ENCODE results near the gene DDX6. TPM values are rescaled to one million over a fixed set of nuclear protein-coding genes. Genes with fewer than 3 reads are reported as not detected.

Gene DDX6
- total and polyA plus RNA-seq, 2 experiments from 2014 or later, result 68.3 to 205 TPM

DNA sequence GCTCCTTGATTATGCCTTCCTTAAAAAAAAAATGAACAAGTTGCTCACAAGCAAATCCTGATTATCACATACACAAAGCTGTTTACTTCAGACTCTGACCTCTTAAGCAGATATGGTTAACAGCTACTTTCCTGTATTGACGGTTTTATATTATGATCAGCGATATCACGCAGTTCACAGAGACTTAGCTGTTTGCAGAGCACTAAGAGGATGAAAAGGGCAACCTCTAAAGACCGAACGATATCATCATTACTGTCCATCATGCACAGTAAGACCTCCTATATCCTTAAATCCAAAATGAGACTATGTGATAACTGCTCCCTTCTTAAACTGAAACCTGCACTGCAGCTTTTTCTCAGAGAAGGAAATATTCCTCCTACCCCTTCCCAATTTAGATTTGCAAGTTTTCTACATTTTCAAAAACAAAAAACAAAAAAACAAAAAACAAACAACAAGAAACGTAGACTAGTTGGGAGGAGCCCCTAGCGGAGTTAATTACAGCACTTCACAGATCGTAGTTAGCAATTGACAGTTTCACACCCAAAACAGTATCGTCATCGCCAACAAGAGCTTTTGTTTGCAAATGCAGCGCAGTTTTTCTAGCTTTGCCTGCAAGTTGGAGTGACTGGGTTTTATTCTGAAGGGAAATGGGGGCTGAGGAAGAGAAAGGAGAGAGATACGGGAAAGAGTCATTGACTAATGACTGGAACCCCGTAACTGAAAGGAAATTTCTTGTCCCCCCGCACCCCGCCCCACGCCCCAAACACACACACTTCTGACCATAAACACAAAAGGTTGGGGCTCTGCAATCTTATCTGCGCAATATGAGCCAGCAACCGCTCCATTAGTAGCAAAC is 1.2 kb downstream of the DDX6 start:
- peaks cover 26% of the 10 kb centered on the region for H3K4me1 ChIP-seq (ENCODE audit: insufficient read depth)
- H3K36me3 Mint-ChIP-seq (ENCODE audit: low read depth), result peaks cover 31% of the 10 kb centered on the region

More for the DNA sequence above, 1.2 kb downstream of the DDX6 start:
- Histone ChIP-seq H3K9me2 (ENCODE audit: insufficient read depth) (no peaks in the 10 kb centered on the region), H4K20me1 (replicated peaks; ENCODE audit: insufficient read depth) (peaks cover 44% of the 10 kb centered on the region), H2AFZ (no peak overlapping the region), H3K27me3 (ENCODE audit: insufficient read depth) (no peaks in the 10 kb centered on the region), H3K79me2 (replicated peaks; ENCODE audit: insufficient read depth) (peaks cover 65% of the 10 kb centered on the region), H3K4me2 (peak overlapping the region; percentile 78), H3K36me3 (ENCODE audit: insufficient read depth) (peaks cover 14% of the 10 kb centered on the region; the same call in 1 of the 2 replicates), H3K27ac (ENCODE audit: low read depth) (peak overlapping the region; percentile 99), H3K4me3 (peak overlapping the region; percentile 97), H3F3A (replicated peaks; ENCODE audit: low read depth) (no peaks in the 10 kb centered on the region)
- no peaks in the 10 kb centered on the region; the same call in 2 of the 3 replicates for H3K9me3 Mint-ChIP-seq
- peaks cover 14% of the 10 kb centered on the region for H3K27me3 Mint-ChIP-seq (ENCODE audit: insufficient read depth, low read depth, poor library complexity)
- TF ChIP-seq CREB1 (CRISPR knock-in tag; IDR thresholded peaks at IDR 0.05; ENCODE audit: low read depth) (no peak), POLR2AphosphoS5 (IDR thresholded peaks at IDR 0.05; ENCODE audit: low read depth) (no peak), EZH2 (IDR thresholded peaks at IDR 0.05; ENCODE audit: low read depth, unreplicated experiment) (no peak), STAT1 (IDR thresholded peaks at IDR 0.05; ENCODE audit: unreplicated experiment) (no peak), NANOG (IDR thresholded peaks at IDR 0.05; ENCODE audit: borderline replicate concordance) (no peak), EZH2phosphoT487 (IDR thresholded peaks at IDR 0.05; ENCODE audit: unreplicated experiment) (no peak), JUNB (IDR thresholded peaks at IDR 0.05; ENCODE audit: unreplicated experiment) (no peak), ZNF331 (CRISPR knock-in tag; IDR thresholded peaks at IDR 0.05; ENCODE audit: low read depth) (no peak), ZNF114 (CRISPR knock-in tag; IDR thresholded peaks at IDR 0.05) (no peak)
- TF ChIP-seq, protein P1, sequence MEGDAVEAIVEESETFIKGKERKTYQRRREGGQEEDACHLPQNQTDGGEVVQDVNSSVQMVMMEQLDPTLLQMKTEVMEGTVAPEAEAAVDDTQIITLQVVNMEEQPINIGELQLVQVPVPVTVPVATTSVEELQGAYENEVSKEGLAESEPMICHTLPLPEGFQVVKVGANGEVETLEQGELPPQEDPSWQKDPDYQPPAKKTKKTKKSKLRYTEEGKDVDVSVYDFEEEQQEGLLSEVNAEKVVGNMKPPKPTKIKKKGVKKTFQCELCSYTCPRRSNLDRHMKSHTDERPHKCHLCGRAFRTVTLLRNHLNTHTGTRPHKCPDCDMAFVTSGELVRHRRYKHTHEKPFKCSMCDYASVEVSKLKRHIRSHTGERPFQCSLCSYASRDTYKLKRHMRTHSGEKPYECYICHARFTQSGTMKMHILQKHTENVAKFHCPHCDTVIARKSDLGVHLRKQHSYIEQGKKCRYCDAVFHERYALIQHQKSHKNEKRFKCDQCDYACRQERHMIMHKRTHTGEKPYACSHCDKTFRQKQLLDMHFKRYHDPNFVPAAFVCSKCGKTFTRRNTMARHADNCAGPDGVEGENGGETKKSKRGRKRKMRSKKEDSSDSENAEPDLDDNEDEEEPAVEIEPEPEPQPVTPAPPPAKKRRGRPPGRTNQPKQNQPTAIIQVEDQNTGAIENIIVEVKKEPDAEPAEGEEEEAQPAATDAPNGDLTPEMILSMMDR (conservative IDR thresholded peaks at IDR 0.05; ENCODE audit: low read depth in 2 of 2), result no peak
- TF ChIP-seq, protein P2, sequence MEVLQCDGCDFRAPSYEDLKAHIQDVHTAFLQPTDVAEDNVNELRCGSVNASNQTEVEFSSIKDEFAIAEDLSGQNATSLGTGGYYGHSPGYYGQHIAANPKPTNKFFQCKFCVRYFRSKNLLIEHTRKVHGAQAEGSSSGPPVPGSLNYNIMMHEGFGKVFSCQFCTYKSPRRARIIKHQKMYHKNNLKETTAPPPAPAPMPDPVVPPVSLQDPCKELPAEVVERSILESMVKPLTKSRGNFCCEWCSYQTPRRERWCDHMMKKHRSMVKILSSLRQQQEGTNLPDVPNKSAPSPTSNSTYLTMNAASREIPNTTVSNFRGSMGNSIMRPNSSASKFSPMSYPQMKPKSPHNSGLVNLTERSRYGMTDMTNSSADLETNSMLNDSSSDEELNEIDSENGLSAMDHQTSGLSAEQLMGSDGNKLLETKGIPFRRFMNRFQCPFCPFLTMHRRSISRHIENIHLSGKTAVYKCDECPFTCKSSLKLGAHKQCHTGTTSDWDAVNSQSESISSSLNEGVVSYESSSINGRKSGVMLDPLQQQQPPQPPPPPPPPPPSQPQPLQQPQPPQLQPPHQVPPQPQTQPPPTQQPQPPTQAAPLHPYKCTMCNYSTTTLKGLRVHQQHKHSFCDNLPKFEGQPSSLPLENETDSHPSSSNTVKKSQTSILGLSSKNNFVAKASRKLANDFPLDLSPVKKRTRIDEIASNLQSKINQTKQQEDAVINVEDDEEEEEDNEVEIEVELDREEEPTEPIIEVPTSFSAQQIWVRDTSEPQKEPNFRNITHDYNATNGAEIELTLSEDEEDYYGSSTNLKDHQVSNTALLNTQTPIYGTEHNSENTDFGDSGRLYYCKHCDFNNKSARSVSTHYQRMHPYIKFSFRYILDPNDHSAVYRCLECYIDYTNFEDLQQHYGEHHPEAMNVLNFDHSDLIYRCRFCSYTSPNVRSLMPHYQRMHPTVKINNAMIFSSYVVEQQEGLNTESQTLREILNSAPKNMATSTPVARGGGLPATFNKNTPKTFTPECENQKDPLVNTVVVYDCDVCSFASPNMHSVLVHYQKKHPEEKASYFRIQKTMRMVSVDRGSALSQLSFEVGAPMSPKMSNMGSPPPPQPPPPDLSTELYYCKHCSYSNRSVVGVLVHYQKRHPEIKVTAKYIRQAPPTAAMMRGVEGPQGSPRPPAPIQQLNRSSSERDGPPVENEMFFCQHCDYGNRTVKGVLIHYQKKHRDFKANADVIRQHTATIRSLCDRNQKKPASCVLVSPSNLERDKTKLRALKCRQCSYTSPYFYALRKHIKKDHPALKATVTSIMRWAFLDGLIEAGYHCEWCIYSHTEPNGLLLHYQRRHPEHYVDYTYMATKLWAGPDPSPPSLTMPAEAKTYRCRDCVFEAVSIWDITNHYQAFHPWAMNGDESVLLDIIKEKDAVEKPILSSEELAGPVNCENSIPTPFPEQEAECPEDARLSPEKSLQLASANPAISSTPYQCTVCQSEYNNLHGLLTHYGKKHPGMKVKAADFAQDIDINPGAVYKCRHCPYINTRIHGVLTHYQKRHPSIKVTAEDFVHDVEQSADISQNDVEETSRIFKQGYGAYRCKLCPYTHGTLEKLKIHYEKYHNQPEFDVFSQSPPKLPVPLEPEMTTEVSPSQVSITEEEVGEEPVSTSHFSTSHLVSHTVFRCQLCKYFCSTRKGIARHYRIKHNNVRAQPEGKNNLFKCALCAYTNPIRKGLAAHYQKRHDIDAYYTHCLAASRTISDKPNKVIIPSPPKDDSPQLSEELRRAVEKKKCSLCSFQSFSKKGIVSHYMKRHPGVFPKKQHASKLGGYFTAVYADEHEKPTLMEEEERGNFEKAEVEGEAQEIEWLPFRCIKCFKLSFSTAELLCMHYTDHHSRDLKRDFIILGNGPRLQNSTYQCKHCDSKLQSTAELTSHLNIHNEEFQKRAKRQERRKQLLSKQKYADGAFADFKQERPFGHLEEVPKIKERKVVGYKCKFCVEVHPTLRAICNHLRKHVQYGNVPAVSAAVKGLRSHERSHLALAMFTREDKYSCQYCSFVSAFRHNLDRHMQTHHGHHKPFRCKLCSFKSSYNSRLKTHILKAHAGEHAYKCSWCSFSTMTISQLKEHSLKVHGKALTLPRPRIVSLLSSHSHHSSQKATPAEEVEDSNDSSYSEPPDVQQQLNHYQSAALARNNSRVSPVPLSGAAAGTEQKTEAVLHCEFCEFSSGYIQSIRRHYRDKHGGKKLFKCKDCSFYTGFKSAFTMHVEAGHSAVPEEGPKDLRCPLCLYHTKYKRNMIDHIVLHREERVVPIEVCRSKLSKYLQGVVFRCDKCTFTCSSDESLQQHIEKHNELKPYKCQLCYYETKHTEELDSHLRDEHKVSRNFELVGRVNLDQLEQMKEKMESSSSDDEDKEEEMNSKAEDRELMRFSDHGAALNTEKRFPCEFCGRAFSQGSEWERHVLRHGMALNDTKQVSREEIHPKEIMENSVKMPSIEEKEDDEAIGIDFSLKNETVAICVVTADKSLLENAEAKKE (CRISPR knock-in tag; IDR thresholded peaks at IDR 0.05), result no peak
- TF ChIP-seq, protein P3, sequence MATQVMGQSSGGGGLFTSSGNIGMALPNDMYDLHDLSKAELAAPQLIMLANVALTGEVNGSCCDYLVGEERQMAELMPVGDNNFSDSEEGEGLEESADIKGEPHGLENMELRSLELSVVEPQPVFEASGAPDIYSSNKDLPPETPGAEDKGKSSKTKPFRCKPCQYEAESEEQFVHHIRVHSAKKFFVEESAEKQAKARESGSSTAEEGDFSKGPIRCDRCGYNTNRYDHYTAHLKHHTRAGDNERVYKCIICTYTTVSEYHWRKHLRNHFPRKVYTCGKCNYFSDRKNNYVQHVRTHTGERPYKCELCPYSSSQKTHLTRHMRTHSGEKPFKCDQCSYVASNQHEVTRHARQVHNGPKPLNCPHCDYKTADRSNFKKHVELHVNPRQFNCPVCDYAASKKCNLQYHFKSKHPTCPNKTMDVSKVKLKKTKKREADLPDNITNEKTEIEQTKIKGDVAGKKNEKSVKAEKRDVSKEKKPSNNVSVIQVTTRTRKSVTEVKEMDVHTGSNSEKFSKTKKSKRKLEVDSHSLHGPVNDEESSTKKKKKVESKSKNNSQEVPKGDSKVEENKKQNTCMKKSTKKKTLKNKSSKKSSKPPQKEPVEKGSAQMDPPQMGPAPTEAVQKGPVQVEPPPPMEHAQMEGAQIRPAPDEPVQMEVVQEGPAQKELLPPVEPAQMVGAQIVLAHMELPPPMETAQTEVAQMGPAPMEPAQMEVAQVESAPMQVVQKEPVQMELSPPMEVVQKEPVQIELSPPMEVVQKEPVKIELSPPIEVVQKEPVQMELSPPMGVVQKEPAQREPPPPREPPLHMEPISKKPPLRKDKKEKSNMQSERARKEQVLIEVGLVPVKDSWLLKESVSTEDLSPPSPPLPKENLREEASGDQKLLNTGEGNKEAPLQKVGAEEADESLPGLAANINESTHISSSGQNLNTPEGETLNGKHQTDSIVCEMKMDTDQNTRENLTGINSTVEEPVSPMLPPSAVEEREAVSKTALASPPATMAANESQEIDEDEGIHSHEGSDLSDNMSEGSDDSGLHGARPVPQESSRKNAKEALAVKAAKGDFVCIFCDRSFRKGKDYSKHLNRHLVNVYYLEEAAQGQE (IDR thresholded peaks at IDR 0.05; ENCODE audit: unreplicated experiment), result no peak
- TF ChIP-seq, protein P4, sequence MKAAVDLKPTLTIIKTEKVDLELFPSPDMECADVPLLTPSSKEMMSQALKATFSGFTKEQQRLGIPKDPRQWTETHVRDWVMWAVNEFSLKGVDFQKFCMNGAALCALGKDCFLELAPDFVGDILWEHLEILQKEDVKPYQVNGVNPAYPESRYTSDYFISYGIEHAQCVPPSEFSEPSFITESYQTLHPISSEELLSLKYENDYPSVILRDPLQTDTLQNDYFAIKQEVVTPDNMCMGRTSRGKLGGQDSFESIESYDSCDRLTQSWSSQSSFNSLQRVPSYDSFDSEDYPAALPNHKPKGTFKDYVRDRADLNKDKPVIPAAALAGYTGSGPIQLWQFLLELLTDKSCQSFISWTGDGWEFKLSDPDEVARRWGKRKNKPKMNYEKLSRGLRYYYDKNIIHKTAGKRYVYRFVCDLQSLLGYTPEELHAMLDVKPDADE (IDR thresholded peaks at IDR 0.05), result no peak
- H3K27ac Mint-ChIP-seq, result peak overlapping the region; percentile 99
- H3K4me3 Mint-ChIP-seq, result peak overlapping the region; percentile 98
- no peak for ATAC-seq
- peaks cover 24% of the 10 kb centered on the region for H3K4me1 Mint-ChIP-seq
- peak; percentile 47 for DNase-seq (ENCODE audit: low spot score)
